SK-N-SH (cell line): ENCODE measurements around the gene KLF3. TPM values are rescaled to one million over a fixed set of nuclear protein-coding genes. Genes with fewer than 3 reads are reported as not detected.

ENCODE experiments used
- CTCF ChIA-PET: fragments of 300-600, 350-600 bp; formaldehyde crosslinking; extraction: SDS; loops from one replicate; lab custom pipeline; 2021; lab: Yijun Ruan, JAX
- POLR2A ChIA-PET: fragments of 350-600 bp; sonication (Branson Sonifier 250); formaldehyde crosslinking; extraction: SDS; loops from one replicate; lab custom pipeline; 2020; ENCODE audit warnings: antibody characterized with exemption, inconsistent platforms; lab: Yijun Ruan, JAX
- DNase-seq: peaks from one replicate; pipeline ENCODE4 v3.0.0; 2012
- H2AFZ ChIP-seq: fragments of 200-600 bp; sonication (generic); 2 replicates; pipeline ENCODE4 v1.8.1; 2016; ENCODE audit warnings: antibody characterized with exemption, mild to moderate bottlenecking, low read depth
- H3F3A ChIP-seq: fragments of 200-600 bp; sonication (generic); replicated peaks from 2 replicates; pipeline ENCODE3; 2016; ENCODE audit warnings: antibody characterized with exemption, mild to moderate bottlenecking; ENCODE audit not compliant: insufficient read depth
- H3K27ac ChIP-seq, 2 experiments: fragments of 200-500 bp in 1 of 2; fragments of 200-600 bp in 1 of 2; sonication (Bioruptor generic) in 1 of 2; sonication (generic), shearing (Covaris generic) in 1 of 2; 2 replicates each; pipeline versions ENCODE4 v1.5.1 to v1.6.1; 2014 to 2016; ENCODE audit warnings: low read depth in 2 of 2, inconsistent platforms in 1 of 2, low read length in 1 of 2, mild to moderate bottlenecking in 1 of 2, mixed read lengths in 1 of 2
- H3K27me3 ChIP-seq: fragments of 200-600 bp; sonication (generic), shearing (Covaris generic); 2 replicates; pipeline ENCODE4 v1.6.1; 2016; ENCODE audit warnings: mixed run types; ENCODE audit not compliant: insufficient read depth
- H3K36me3 ChIP-seq, 2 experiments: fragments of 200-500 bp in 1 of 2; fragments of 200-600 bp in 1 of 2; sonication (Bioruptor generic) in 1 of 2; sonication (generic) in 1 of 2; replicated peaks in 1 of 2; 2 replicates each; pipeline versions ENCODE3 to v1.5.1; 2014 to 2016; ENCODE audit warnings: low read length in 1 of 2, mild to moderate bottlenecking in 1 of 2; ENCODE audit not compliant: insufficient read depth in 2 of 2, control insufficient read depth in 1 of 2
- H3K4me1 ChIP-seq, 2 experiments: fragments of 200-500 bp in 1 of 2; fragments of 200-600 bp in 1 of 2; sonication (Bioruptor generic) in 1 of 2; sonication (generic), shearing (Covaris generic) in 1 of 2; 2 replicates each; pipeline versions ENCODE4 v1.5.1 to v1.6.1; 2014 to 2016; ENCODE audit warnings: low read depth in 1 of 2, low read length in 1 of 2, mixed run types in 1 of 2; ENCODE audit not compliant: insufficient read depth in 2 of 2, control insufficient read depth in 1 of 2
- H3K4me2 ChIP-seq: fragments of 200-600 bp; sonication (generic), shearing (Covaris generic); 2 replicates; pipeline ENCODE4 v1.6.1; 2017; ENCODE audit warnings: mixed run types
- H3K4me3 ChIP-seq, 2 experiments: fragments of 200-500 bp in 1 of 2; fragments of 200-600 bp in 1 of 2; sonication (Bioruptor generic) in 1 of 2; sonication (generic), shearing (Covaris generic) in 1 of 2; 2 replicates each; pipeline versions ENCODE4 v1.5.1 to v1.8.1; 2014 to 2016; ENCODE audit warnings: low read depth in 2 of 2, inconsistent platforms in 1 of 2, low read length in 1 of 2, mild to moderate bottlenecking in 1 of 2, mixed read lengths in 1 of 2, moderate library complexity in 1 of 2
- H3K79me2 ChIP-seq: fragments of 200-600 bp; sonication (generic); 2 replicates; pipeline ENCODE4 v1.8.1; 2017; ENCODE audit warnings: mild to moderate bottlenecking; ENCODE audit not compliant: insufficient read depth
- H3K9ac ChIP-seq: fragments of 200-600 bp; sonication (generic); 2 replicates; pipeline ENCODE4 v1.6.1; 2017; ENCODE audit warnings: mixed run types
- H3K9me2 ChIP-seq: fragments of 200-600 bp; sonication (generic); 2 replicates; pipeline ENCODE4 v1.6.1; 2017; ENCODE audit warnings: mixed run types
- H3K9me3 ChIP-seq: fragments of 200-600 bp; sonication (generic); 2 replicates; pipeline ENCODE4 v1.6.1; 2017; ENCODE audit warnings: mixed run types, mild to moderate bottlenecking, moderate library complexity
- H4K20me1 ChIP-seq: fragments of 200-600 bp; sonication (generic); 2 replicates; pipeline ENCODE4 v1.6.1; 2017; ENCODE audit warnings: mild to moderate bottlenecking, mixed run types; ENCODE audit not compliant: insufficient read depth
- CTCF ChIP-seq: fragments of 200-600 bp; sonication (generic); IDR thresholded peaks from 2 replicates; pipeline ENCODE4 v1.6.1; 2017; ENCODE audit warnings: antibody characterized with exemption, mild to moderate bottlenecking, moderate library complexity
- EP300 ChIP-seq, 2 experiments: IDR thresholded peaks; 2 replicates each; pipeline versions ENCODE4 v1.4.0 to v1.6.1; 2012; ENCODE audit warnings: borderline replicate concordance in 1 of 2, low read depth in 1 of 2, low read length in 1 of 2
- EZH2phosphoT487 ChIP-seq: fragments of 200-600 bp; sonication (generic); IDR thresholded peaks from 2 replicates; pipeline ENCODE4 v1.6.1; 2017; ENCODE audit warnings: low read depth, mixed run types, mild to moderate bottlenecking, antibody characterized with exemption, moderate library complexity, borderline replicate concordance
- FOSL2 ChIP-seq: IDR thresholded peaks from 2 replicates; pipeline ENCODE4 v1.4.0; 2012; ENCODE audit warnings: low read depth, mild to moderate bottlenecking, moderate library complexity, borderline replicate concordance
- FOXM1 ChIP-seq: IDR thresholded peaks from 2 replicates; pipeline ENCODE4 v1.4.0; 2012; ENCODE audit warnings: low read depth, mild to moderate bottlenecking
- GABPA ChIP-seq: IDR thresholded peaks from 2 replicates; pipeline ENCODE4 v1.4.0; 2012; ENCODE audit warnings: low read depth, mild to moderate bottlenecking
- MEF2A ChIP-seq: IDR thresholded peaks from 2 replicates; pipeline ENCODE4 v1.4.0; 2012; ENCODE audit warnings: low read depth, borderline replicate concordance
- NFIC ChIP-seq: IDR thresholded peaks from 2 replicates; pipeline ENCODE4 v1.4.0; 2012; ENCODE audit warnings: borderline replicate concordance
- RCOR1 ChIP-seq: fragments of 150-350 bp; IDR thresholded peaks from 2 replicates; pipeline ENCODE4 v1.6.1; 2017; ENCODE audit warnings: antibody characterized with exemption, low read length
- RXRA ChIP-seq: IDR thresholded peaks from 2 replicates; pipeline ENCODE4 v1.4.0; 2012; ENCODE audit warnings: low read depth, mild to moderate bottlenecking, borderline replicate concordance
- SIN3A ChIP-seq: IDR thresholded peaks from 2 replicates; pipeline ENCODE4 v1.6.1; 2012; ENCODE audit warnings: low read depth, mild to moderate bottlenecking, low read length, moderate library complexity, borderline replicate concordance
- SMC3 ChIP-seq: IDR thresholded peaks from 2 replicates; pipeline ENCODE4 v1.6.1; 2012; ENCODE audit warnings: low read depth, low read length, improper control_type of control experiment
- TAF1 ChIP-seq: IDR thresholded peaks from 2 replicates; pipeline ENCODE4 v1.6.1; 2012; ENCODE audit warnings: low read depth, mild to moderate bottlenecking, low read length, moderate library complexity, borderline replicate concordance
- TEAD4 ChIP-seq: IDR thresholded peaks from 2 replicates; pipeline ENCODE4 v1.4.0; 2012; ENCODE audit warnings: mild to moderate bottlenecking, borderline replicate concordance; ENCODE audit not compliant: insufficient read depth
- USF1 ChIP-seq: IDR thresholded peaks from 2 replicates; pipeline ENCODE4 v1.4.0; 2012; ENCODE audit warnings: low read depth, borderline replicate concordance
- YY1 ChIP-seq: IDR thresholded peaks from 2 replicates; pipeline ENCODE4 v1.4.0; 2012; ENCODE audit warnings: low read depth, mild to moderate bottlenecking
- ZBTB33 ChIP-seq: IDR thresholded peaks from 2 replicates; pipeline ENCODE4 v1.4.0; 2012; ENCODE audit warnings: low read depth, borderline replicate concordance
- WGBS: methylation state at CpG from one replicate; pipeline ENCODE4 v1.1.6; 2017; ENCODE audit warnings: low lambda C conversion rate; 5-methylcytosine and 5-hydroxymethylcytosine counted together
- polyA plus RNA-seq, 3 experiments: library from polyadenylated mRNA; depleted of rRNA; stranded (reverse); fragments of >200 nt; gene quantifications; 2 replicates each; pipeline ENCODE4 v1.2.3, GENCODE V29; 2012

KLF3 gene
- polyA plus RNA-seq, 1 of the 3 experiments (the other 2 are of a cell fraction) = 8.2 TPM

GRCh38 chr4:38723114-38723513 is 59.1 kb downstream of the KLF3 start:
- Histone ChIP-seq H3K4me2 (no peak overlapping the region), H3K27me3 (no peaks in the 10 kb centered on the region), H4K20me1 (no peaks in the 10 kb centered on the region), H3K4me3 (no peak overlapping the region), H3K36me3 (no peaks in the 10 kb centered on the region), H3K9me2 (no peaks in the 10 kb centered on the region), H3F3A (no peaks in the 10 kb centered on the region), H3K27ac (no peak overlapping the region), H3K4me1 (no peaks in the 10 kb centered on the region), H3K9ac (no peak overlapping the region), H2AFZ (no peak overlapping the region), H3K9me3 (no peaks in the 10 kb centered on the region), H3K79me2 (no peaks in the 10 kb centered on the region)
- POLR2A ChIA-PET = no interaction called here
- no peak for DNase-seq
- TF ChIP-seq RCOR1 (no peak), TAF1 (no peak), ZBTB33 (no peak), YY1 (no peak), SMC3 (no peak), EP300 (IDR thresholded peaks at IDR 0.05; ENCODE audit: borderline replicate concordance in 1 of 2, low read depth in 1 of 2, low read length in 1 of 2) (no peak), FOXM1 (no peak), GABPA (no peak), FOSL2 (no peak), MEF2A (no peak), EZH2phosphoT487 (no peak), NFIC (no peak), SIN3A (no peak), USF1 (no peak), CTCF (no peak), RXRA (no peak), TEAD4 (no peak)
- CTCF ChIA-PET = interaction anchor here (0.6 to 2.8 kb wide), 4 partner anchors 9 to 543 kb away, joined by 3 to 15 read pairs (median 8); no protein-coding TSS in a partner anchor
- WGBS = no CpG with 5 or more reads among the region's 4 CpGs
